HPDE6-E6E7 (cell line): Measurements from ENCODE around the gene MYO16.
"Not testable (repeated sequence)": the region's sequence is repeated elsewhere in the genome, so short reads cannot be mapped to it uniquely, and the experiment has no call there.

Experiments
- DNase-seq: peaks from one replicate; pipeline ENCODE4 v3.0.0; 2011; ENCODE audit warnings: missing footprints; ENCODE audit errors: extremely low spot score

MYO16 gene

GRCh38 chr13:109055850-109056249 is 426.4 kb downstream of the MYO16 start:
- no peak for DNase-seq

- DNase-seq = no peak
Observed at GRCh38 chr13:109058087-109058486, 428.7 kb downstream of the MYO16 start.

- no peak for DNase-seq
Observed at GRCh38 chr13:109072505-109072904, 443.1 kb downstream of the MYO16 start.

- no peak for DNase-seq
Observed at GRCh38 chr13:109074436-109074835, 445.0 kb downstream of the MYO16 start.

GRCh38 chr13:109074853-109075252 is 445.4 kb downstream of the MYO16 start:
- no peak for DNase-seq

GRCh38 chr13:109087916-109088623 is 458.7 kb downstream of the MYO16 start:
- peak; percentile 7 for DNase-seq

- DNase-seq = no peak
Observed at GRCh38 chr13:109088624-109088917, 459.2 kb downstream of the MYO16 start.

- no peak for DNase-seq
Observed at GRCh38 chr13:109090796-109091195, 461.4 kb downstream of the MYO16 start.

- DNase-seq = no peak
Observed at GRCh38 chr13:109091249-109091648, 461.8 kb downstream of the MYO16 start.

GRCh38 chr13:109092186-109092585 is 462.8 kb downstream of the MYO16 start:
- not testable (repeated sequence) for DNase-seq

- DNase-seq = no peak
Observed at GRCh38 chr13:109093998-109094397, 464.6 kb downstream of the MYO16 start.

- DNase-seq = no peak
Observed at GRCh38 chr13:109095126-109095525, 465.7 kb downstream of the MYO16 start.

GRCh38 chr13:109096101-109096500 is 466.7 kb downstream of the MYO16 start:
- DNase-seq = no peak

GRCh38 chr13:109100705-109101304 is 471.4 kb downstream of the MYO16 start:
- no peak for DNase-seq

- DNase-seq = no peak
Observed at GRCh38 chr13:109101550-109102144, 472.2 kb downstream of the MYO16 start.

- no peak for DNase-seq
Observed at GRCh38 chr13:109105899-109106298, 476.5 kb downstream of the MYO16 start.

- no peak for DNase-seq
Observed at GRCh38 chr13:109110159-109110558, 480.7 kb downstream of the MYO16 start.

GRCh38 chr13:109111141-109111540 is 481.7 kb downstream of the MYO16 start:
- no peak for DNase-seq

- no peak for DNase-seq
Observed at GRCh38 chr13:109113427-109113826, 484.0 kb downstream of the MYO16 start.

GRCh38 chr13:109114162-109114561 is 484.8 kb downstream of the MYO16 start:
- DNase-seq = no peak

- no peak for DNase-seq
Observed at GRCh38 chr13:109114991-109115390, 485.6 kb downstream of the MYO16 start.

GRCh38 chr13:109118521-109118920 is 489.1 kb downstream of the MYO16 start:
- DNase-seq = no peak

GRCh38 chr13:109119896-109120295 is 490.5 kb downstream of the MYO16 start:
- no peak for DNase-seq
